ENCODE measurements around the gene TACC2. TPM values are rescaled to one million over a fixed set of nuclear protein-coding genes. Genes with fewer than 3 reads are reported as not detected.

Gene TACC2
- total RNA-seq, 1 experiment from 2014 or later, result 5.5 TPM

- in situ Hi-C loops (cut with HindIII; ENCODE audit: low sequenced_read_pairs), result no loop called here
- no peak for DNase-seq (ENCODE audit: low spot score)
Observed at GRCh38 chr10:122168598-122169394, 179.8 kb downstream of the TACC2 start.

GRCh38 chr10:122170802-122171201 is 181.8 kb downstream of the TACC2 start:
- DNase-seq (ENCODE audit: low spot score), result no peak
- in situ Hi-C loops (cut with HindIII; ENCODE audit: low sequenced_read_pairs), result no loop called here

- in situ Hi-C loops (cut with HindIII; ENCODE audit: low sequenced_read_pairs), result no loop called here
- no peak for DNase-seq (ENCODE audit: low spot score)
Observed at GRCh38 chr10:122171302-122172075, 182.5 kb downstream of the TACC2 start.

GRCh38 chr10:122172361-122173008 is 183.5 kb downstream of the TACC2 start:
- in situ Hi-C loops (cut with HindIII; ENCODE audit: low sequenced_read_pairs), result no loop called here
- DNase-seq (ENCODE audit: low spot score), result no peak

GRCh38 chr10:122173337-122173736 is 184.4 kb downstream of the TACC2 start:
- in situ Hi-C loops (cut with HindIII; ENCODE audit: low sequenced_read_pairs), result no loop called here
- no peak for DNase-seq (ENCODE audit: low spot score)

GRCh38 chr10:122173766-122174435 is 184.9 kb downstream of the TACC2 start:
- no peak for DNase-seq (ENCODE audit: low spot score)
- in situ Hi-C loops (cut with HindIII; ENCODE audit: low sequenced_read_pairs), result no loop called here

GRCh38 chr10:122176232-122177213 is 187.6 kb downstream of the TACC2 start:
- DNase-seq (ENCODE audit: low spot score), result no peak

GRCh38 chr10:122178655-122179054 is 189.7 kb downstream of the TACC2 start:
- no peak for DNase-seq (ENCODE audit: low spot score)
- in situ Hi-C loops (cut with HindIII; ENCODE audit: low sequenced_read_pairs), result no loop called here

More at GRCh38 chr10:122176232-122177213, 187.6 kb downstream of the TACC2 start:
- in situ Hi-C loops (cut with HindIII; ENCODE audit: low sequenced_read_pairs), result no loop called here

- in situ Hi-C loops (cut with HindIII; ENCODE audit: low sequenced_read_pairs), result no loop called here
- DNase-seq (ENCODE audit: low spot score), result no peak
Observed at GRCh38 chr10:122181041-122181732, 192.2 kb downstream of the TACC2 start.

GRCh38 chr10:122181876-122182275 is 192.9 kb downstream of the TACC2 start:
- no peak for DNase-seq (ENCODE audit: low spot score)
- in situ Hi-C loops (cut with HindIII; ENCODE audit: low sequenced_read_pairs), result no loop called here

- DNase-seq (ENCODE audit: low spot score), result no peak
- in situ Hi-C loops (cut with HindIII; ENCODE audit: low sequenced_read_pairs), result no loop called here
Observed at GRCh38 chr10:122182308-122182707, 193.3 kb downstream of the TACC2 start.

GRCh38 chr10:122184254-122184653 is 195.3 kb downstream of the TACC2 start:
- no peak for DNase-seq (ENCODE audit: low spot score)
- in situ Hi-C loops (cut with HindIII; ENCODE audit: low sequenced_read_pairs), result no loop called here

GRCh38 chr10:122185643-122186042 is 196.7 kb downstream of the TACC2 start:
- no peak for DNase-seq (ENCODE audit: low spot score)
- in situ Hi-C loops (cut with HindIII; ENCODE audit: low sequenced_read_pairs), result no loop called here

GRCh38 chr10:122186816-122187810 is 198.2 kb downstream of the TACC2 start:
- in situ Hi-C loops (cut with HindIII; ENCODE audit: low sequenced_read_pairs), result no loop called here
- peak; percentile 22 for DNase-seq (ENCODE audit: low spot score)

GRCh38 chr10:122188706-122189105 is 199.7 kb downstream of the TACC2 start:
- in situ Hi-C loops (cut with HindIII; ENCODE audit: low sequenced_read_pairs), result no loop called here
- DNase-seq (ENCODE audit: low spot score), result peak; percentile 79

- in situ Hi-C loops (cut with HindIII; ENCODE audit: low sequenced_read_pairs), result no loop called here
- peak; percentile 90 for DNase-seq (ENCODE audit: low spot score)
Observed at GRCh38 chr10:122189185-122189584, 200.2 kb downstream of the TACC2 start.
